NCI-H510A treated with DMSO at 0.1 percent for 48 hours (cell line): ENCODE data around the gene CCDC97.

Experiments used
- DNase-seq: peaks from one replicate; lab custom pipeline; 2025; lab: John Stamatoyannopoulos, UW

The CCDC97 gene

GRCh38 chr19:41298348-41298964 lies 11.5 kb upstream of the CCDC97 start:
- DNase-seq, result no peak

DNA sequence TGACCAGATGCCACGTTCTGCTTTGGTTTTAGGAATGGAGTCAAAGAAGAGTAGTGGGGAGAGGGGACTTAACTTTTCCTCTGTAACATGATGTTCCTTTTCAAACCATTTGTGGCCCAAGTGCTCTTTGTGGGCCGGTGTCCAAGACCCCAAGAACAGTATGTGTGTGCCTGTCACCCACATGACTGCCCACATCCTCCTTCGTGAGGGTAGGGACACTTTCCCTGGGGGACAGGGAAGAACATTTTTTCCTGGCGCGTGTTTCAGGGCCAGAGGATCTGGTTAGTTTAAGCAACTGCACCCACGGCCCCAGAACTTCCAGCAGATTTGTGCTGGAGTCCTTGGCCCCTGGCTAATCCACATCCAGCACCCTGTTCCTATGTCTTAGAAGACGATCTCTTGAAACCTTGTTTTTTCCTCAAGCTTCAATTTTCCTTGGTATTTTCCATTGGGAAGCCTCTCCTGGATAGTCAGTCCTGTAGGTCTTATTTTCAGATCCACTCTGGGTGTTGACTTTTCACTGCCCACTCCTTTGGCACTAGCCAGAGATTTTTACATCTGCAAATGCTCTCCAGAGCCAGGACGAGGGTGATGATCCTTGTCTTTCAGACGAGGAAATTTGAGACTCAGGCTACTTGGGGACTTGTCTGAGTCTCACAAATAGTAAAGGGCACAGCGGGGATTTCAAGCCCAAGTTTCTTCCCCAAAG lies 10.8 kb upstream of the CCDC97 start:
- no peak for DNase-seq

- DNase-seq, result peak; percentile 36
These were observed 10.2 kb upstream of the CCDC97 start for GRCh38 chr19:41299755-41300089.

GRCh38 chr19:41300555-41300954 lies 9.4 kb upstream of the CCDC97 start:
- no peak for DNase-seq

- no peak for DNase-seq
These were observed 7.2 kb upstream of the CCDC97 start for GRCh38 chr19:41302624-41303351.

- DNase-seq, result no peak
These were observed 6.0 kb upstream of the CCDC97 start for GRCh38 chr19:41303954-41304353.

GRCh38 chr19:41304706-41305483 lies 5.1 kb upstream of the CCDC97 start:
- DNase-seq, result no peak

DNA sequence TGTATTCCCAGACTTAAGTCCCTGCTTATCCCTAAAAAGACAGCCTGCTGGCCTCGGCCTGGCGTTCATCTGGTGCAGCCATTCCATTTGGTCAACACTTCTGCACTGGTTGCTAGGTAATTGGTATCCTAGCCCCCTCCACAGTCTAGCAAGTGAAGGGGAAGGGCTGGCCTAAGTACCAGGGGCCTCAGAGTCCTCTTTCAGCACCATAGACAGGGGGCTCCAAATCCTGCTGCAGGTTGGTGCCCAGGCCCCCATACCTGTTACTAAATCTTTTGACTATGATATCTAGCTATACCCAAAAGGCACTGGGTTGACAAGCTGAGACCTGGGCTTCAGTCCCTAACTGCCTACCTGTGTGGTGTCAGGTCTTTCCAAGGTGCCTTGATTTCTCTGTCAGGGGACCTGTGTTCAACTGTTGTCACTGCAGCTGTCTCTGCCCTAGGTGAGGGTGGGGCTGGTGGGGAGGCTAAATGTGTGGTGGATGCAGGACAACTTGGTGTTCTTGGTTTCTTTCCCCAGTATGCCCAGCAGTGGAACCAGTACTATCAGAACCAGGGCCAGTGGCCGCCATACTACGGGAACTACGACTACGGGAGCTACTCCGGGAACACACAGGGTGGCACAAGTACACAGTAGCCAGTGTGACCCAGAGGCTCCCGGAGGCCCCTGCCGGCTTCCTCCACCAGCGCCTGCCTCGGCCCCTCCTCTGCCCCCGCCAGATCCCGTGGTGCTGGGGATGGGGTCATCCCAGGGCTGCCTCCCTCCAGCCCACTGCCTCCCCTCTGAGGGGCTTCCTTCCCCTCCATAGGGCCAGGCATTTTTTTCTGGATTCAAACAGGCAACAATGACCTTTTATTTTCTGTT lies 3.8 kb upstream of the CCDC97 start:
- no peak for DNase-seq

DNA sequence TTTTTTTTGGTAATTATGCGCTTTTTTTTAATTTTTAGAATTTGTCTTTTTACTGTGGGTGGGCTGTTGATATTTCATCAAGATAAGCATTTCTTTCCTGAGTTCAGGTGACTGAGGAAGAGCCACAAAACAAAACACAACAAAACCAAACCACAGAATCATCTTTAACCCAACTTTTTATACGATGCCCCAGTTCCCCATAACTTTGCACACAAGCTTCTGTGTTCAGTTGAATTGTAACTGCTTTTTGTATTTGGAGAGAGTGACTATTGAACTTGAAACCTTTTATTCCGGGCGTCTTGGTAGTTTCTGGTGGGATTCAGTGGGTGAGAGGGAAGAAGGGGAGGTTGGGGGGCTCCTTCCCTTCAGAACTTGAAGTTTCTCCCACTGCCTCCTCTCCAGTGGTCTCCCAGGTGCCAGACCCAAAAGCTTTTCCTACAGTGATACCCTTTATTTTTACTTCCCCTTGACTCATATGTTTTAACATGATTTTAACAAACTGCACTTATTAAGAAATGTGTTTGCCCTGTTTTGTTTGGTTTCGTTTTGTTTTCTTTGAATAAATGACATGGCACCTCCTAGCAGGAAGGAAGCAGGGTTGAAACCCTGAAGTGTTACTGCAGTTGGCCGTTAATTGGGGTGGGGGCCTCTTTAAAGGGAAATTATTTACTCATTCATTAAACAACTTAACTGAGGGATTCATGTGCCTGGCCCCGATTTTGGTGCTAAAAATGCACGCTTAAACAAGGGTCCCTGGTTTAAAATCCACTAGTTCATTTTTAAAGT lies 2.7 kb upstream of the CCDC97 start:
- DNase-seq, result no peak

- DNase-seq, result no peak
These were observed 2.0 kb upstream of the CCDC97 start for GRCh38 chr19:41307954-41308449.

DNA sequence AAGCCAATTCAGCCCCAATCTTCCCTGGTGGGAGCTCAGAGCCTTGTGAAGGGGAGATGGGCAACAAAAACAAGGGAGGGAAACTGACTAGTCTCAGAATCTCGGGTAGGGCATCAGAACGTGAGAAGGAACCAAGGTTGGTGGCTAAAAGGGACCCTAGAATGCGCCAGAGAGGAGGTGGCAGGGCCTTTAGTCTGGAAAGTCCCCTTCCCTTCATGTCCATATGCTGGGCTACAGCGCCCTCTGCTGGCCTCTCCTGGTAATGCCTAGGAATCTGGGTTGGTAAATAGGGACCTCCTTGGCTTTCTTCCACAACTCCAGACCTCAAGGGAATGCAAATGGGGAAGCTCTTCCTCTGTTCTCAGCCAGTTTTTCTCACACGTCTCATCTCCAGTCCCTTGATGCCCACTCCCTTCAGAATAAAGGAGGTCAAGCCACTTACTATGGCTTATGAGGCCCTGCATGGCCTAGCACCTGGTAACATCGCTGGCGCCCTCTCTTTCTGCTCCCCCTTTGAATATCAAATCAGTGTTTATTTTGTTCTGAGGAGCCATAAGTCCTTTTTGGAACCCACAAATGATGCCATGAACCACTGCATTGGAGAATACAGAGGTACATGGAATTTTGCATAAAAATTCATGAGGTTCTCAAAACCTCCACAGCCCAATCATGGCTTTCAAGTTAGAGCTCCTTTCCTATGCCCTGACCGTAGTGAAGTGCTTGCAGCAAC lies 1.4 kb upstream of the CCDC97 start:
- DNase-seq, result peak; percentile 85

DNA sequence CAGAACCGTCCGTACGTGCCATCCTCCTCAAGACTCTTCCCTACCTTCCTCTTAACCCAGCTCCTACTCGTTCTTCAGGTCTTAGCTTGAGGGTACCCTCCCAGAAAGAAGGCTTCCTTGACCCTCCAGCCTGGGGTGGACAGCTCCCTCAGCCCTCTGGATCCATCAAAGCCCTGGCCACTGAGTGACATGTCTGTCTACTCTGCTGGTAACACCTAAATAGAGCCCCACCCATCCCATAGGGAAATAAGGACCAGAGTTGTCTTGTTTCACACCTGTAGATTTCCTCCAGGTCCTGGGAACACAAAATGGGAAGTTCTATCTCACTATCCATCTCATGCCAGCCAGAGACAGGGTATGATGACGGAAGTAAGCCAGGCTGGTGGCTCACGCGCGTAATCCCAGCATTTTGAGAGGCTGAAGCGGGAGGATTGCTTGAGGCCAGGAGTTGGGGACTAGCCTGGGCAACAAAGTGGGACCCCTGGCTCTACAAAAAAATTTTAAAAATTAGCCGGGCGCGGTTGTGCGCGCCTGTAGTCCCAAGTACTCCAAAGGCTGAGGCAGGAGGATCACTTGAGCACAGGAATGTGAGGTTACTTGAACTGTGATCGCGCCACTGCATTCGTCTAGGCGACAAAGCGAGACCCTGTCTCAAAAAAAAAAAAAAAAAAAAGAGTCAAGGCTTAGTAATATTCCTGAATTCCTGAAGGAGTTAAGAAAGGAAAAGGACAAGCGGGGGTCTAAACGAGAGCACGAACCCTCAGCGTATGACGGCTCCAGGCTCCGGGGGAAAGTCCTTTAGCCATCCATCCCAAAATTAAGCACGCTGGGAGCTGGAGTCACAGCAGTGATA lies 566 bp upstream of the CCDC97 start:
- DNase-seq, result no peak

DNA sequence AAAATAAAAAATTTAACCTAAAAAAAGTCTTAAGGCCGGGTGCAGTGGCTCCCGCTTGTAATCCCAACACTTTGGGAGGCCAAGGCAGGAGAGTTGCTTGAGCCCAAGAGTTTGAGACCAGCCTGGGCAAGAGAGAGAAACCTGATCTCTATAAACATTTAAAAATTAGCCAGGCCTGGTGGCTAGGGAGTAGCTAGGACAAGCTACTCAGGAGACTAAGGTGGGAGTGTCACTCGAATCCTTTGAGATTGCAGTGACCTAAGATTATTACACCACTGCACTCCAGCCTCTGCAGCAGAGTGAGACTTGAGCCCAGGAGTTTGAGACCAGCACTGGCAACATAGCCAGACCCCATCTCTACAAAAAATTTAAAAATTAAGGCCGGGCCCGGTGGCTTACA lies 1.1 kb downstream of the CCDC97 start:
- DNase-seq, result no peak

GRCh38 chr19:41311613-41312012 lies 1.6 kb downstream of the CCDC97 start:
- no peak for DNase-seq

GRCh38 chr19:41316306-41316920 lies 6.4 kb downstream of the CCDC97 start:
- DNase-seq, result no peak

- no peak for DNase-seq
These were observed 8.9 kb downstream of the CCDC97 start for GRCh38 chr19:41318696-41319499.

DNA sequence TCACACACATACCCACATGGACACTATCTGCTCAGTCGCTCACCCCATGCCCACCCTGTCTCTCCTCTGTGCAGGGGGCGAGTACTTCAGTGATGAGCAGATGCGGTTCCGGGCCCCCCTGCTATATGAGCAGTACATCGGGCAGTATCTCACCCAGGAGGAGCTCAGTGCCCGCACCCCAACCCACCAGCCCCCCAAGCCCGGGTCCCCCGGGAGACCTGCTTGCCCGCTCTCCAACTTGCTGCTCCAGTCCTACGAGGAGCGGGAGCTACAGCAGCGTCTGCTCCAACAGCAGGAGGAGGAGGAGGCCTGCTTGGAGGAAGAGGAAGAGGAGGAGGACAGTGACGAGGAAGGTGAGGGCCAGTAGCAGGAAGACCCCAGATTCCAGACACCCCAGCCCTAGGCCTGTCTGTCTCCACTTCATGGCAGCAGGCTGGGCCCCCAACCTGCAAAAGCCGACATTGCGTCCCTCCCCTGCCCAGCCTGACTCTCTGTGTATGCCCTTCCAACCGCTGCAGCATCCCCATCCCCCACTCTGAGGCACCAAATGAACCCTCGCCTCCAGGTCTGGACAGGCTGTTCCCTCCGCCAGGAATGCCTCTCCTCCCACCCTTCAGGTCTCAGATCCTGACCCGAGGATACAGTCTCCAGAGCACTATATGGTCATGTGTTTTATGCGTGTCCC lies 9.7 kb downstream of the CCDC97 start:
- no peak for DNase-seq
